ENCODE results near the gene GID8.

Gene GID8

DNA sequence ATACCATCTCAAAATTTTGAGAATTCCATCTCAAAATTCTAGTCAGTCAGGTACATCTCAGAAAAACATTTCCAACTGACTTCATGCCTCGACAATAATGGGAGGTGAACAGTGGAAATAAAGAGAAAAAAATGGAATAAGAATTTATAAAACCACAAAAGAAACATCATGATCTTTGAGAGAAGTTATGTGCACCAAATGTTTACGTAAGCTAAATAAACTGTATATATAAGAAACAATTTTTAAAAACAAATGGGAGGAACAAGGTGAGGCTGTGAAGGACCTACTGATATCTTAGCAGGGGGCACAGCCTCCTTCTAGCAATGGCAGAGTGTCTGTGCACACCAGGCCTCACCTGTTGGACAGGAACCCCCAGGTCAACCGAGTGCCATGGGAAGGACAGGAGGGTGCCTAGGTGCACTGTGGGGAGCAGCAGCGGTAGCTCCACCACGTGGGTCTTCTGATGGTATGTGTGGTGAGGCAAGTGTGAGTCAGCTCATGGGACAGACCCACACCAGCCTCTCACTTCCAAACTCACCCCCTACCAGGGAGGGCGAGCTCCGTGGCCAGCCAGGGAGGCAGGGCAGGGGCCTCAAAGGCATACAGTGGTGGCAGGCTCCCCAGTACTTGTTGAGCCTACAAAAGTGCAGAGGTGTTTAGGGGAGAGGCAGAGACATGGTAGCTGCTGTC lies 34.9 kb upstream of the GID8 start:
- DNase-seq (ENCODE audit: low read depth in 2 of 2), result no peak

DNA sequence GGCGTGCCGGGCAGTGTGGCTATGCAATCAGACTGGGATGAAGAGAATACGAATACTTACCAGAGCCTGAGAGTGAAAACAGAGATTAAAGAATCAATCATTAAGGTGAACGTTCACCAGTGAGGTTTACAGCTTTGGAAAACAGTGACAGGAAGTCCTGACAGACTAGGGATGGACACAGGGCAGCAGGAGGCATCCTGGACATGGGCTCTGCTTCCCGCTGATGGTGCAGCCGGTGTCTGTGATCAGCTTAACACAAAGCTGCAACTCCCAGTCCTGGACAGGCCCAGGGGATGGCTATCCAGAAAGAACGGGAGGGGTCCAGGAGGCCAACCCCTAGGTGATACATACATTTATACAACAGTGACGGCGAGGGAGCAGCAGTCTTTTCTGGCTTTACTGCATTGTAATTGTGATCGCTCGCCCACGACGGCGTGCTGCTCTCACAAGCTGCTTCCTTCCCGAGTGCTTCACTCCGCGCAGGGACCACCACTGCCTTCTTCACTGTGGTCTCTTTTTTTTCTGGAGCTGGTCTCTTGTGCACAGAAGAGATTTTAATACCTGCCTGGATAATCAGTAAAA lies 32.3 kb upstream of the GID8 start:
- DNase-seq (ENCODE audit: low read depth in 2 of 2), result no peak

- no peak for DNase-seq (ENCODE audit: low read depth in 2 of 2)
Measured at GRCh38 chr20:62906209-62906608, 31.7 kb upstream of the GID8 start.

GRCh38 chr20:62906647-62907375 lies 31.1 kb upstream of the GID8 start:
- DNase-seq (ENCODE audit: low read depth in 2 of 2), result no peak

DNA sequence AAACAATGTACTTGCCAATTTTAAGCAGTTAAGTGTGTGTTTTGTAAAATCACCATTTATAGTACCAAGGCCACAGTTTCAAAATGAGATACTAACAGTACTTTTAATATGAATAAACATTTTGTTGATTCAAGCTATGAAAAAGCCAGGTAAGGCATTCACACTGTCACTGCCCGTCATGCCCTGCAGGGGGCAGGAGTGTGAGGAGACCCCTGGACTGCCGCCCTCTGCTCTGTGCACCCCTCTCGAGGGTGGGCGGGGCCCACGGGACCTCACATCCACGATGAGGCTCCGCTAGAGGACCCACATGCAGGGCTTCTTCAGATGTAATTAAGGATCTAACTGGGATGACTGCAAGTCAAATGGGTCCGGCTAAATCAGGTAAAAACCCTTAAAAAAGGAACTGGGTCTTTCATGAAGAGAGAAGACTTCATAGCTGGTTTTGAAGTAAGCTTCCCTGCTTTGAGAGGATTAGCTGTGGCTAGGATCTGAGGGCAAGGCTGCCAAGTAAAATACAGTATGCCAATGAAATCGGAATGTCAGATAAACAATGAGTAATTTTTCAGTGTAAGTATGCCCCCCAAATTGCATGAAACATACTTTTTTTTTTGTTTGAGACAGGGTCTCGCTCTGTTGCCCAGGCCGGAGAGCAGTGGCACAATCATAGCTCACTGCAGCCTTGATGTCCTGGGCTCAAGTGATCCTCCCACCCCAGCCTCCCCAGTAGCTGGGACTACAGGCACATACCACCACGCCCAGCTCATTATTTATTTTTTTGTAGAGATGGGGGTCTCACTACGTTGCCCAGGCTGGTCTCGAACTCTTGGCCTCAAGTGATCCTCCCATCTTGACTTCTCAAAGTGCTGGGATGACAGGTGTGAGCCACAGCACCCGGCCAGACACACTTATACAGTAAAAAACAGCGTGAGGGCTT lies 30.3 kb upstream of the GID8 start:
- no peak for DNase-seq (ENCODE audit: low read depth in 2 of 2)

- no peak for DNase-seq (ENCODE audit: low read depth in 2 of 2)
Measured at GRCh38 chr20:62908971-62909791, 28.8 kb upstream of the GID8 start.

- no peak for DNase-seq (ENCODE audit: low read depth in 2 of 2)
Measured at GRCh38 chr20:62910217-62910766, 27.7 kb upstream of the GID8 start.

DNA sequence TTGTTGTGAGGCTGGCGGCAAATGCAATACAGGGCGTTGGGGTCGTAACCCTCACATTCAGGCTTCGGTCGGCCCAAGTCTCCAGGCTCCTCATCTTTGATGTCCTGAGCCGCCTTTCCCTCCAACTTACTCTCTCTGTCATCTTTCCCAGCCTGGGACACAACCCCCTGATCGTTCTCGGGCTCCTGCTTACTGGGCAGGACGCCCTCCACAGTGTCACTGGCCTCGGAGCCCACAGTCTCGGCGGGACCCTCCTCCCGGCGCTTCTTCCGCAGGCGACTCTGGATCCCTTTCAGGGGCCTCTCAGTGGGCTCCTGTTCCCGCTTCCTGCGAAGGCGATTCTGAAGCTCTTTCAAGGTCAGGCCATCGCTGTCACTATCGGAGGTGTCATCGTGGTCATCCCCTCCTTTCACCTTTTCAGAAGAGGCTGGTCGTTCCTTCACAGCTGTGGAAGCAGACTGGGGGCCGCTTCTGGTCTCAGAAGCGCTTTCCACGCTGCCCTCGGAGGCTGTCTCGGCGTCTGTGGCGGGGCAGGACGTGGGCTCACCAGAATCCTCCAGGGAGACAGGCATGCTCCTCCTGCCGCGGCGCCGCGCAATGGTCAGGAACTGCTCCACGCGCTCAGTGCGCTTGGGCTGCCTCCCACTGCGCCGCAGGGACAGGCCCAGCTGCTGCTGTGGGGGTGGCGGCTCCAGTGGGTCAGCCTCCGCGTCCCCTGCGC lies 27.0 kb upstream of the GID8 start:
- no peak for DNase-seq (ENCODE audit: low read depth in 2 of 2)

DNA sequence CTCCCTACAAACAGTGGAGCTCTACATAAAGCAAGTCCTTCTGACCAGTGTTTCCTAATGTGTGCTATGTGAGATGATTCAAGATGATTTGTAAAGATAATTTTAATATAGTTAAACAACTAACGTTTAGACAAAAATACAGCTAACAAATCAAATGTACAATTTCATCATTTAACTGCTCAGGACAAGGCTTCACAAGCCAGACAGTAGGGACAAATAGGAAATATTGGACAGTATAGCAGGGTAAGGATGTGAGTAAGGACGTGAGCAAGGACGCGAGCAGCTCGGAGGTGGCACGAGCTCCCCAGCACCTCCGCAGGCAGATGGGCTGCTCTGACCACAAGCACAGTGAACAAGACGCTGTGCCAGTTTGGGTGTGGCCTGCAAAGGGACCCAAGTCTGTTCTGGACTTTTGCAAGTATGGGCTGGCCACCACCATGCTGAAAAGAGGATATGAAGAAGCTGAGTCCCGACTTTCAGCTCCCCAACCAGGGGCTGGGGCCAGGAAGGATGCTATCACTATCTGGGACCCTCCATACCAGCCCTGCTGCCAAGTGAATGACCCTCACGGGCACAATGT lies 26.2 kb upstream of the GID8 start:
- no peak for DNase-seq (ENCODE audit: low read depth in 2 of 2)

DNA sequence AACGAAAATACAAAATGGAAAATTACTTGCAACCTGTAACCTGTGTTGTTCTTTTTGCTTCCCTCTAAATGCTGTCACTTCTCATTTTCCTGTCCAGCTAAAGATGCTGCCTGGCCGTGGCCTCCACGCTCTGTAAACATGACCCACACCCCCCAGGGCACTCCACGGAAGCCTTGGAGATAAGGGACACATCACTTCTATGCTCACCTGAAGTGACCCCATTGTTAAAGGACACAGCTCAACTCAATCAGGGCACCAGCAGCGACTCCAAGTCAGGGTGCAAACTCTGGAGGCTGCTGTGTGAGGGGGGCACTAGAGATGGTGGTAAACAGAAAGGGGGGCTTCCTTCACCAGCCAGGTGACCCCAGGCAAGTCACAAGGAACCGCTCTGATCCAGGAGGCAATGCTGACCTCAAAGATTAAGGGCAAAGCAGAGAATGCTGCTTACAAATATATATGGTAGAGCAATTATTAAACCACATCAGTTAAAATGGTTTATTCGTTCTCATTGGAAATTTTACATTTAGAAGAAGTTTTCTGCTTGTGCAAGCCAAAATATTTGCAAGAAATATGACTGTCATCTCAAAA lies 24.8 kb upstream of the GID8 start:
- DNase-seq (ENCODE audit: low read depth in 2 of 2), result no peak

- DNase-seq (ENCODE audit: low read depth in 2 of 2), result no peak
Measured at GRCh38 chr20:62914436-62914835, 23.5 kb upstream of the GID8 start.

- no peak for DNase-seq (ENCODE audit: low read depth in 2 of 2)
Measured at GRCh38 chr20:62914970-62915457, 22.9 kb upstream of the GID8 start.

- DNase-seq (ENCODE audit: low read depth in 2 of 2), result no peak
Measured at GRCh38 chr20:62916703-62917476, 21.1 kb upstream of the GID8 start.

DNA sequence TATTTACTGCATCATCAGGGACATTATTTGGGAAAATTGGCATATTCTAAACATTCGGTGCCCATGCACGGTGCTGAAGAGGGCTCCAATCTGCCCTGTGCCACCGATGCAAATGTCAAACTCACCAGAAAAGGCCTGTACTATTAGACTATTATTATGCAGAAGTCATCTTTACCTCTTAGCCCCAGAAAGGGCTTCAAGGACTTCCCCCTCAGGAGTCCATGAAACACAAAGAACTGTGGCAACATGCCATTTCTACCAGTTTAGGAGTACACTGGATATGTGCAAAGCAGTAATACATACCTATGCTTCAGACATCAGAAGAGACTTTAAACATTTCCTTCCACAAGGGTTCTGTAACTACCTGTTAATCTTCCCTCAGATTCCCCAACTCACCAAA lies 20.2 kb upstream of the GID8 start:
- no peak for DNase-seq (ENCODE audit: low read depth in 2 of 2)

DNA sequence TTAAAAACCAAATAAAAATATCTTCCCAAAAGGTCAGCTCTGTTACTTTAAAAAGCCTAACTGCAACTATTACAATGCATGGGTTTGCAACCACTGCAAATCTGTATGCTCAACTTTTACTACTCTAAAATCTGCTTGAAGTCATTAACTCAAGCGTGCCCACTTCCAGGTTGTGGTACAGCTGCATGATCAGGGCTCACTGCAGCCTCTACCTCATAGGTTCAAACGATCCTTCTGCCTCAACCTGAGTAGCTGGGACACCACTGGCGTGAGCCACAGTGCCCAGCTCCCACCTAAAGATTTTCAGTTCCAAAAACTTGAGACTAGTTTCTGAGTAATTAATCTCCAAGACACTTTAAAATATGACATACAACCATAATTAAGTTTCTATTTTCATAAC lies 19.8 kb upstream of the GID8 start:
- no peak for DNase-seq (ENCODE audit: low read depth in 2 of 2)

- no peak for DNase-seq (ENCODE audit: low read depth in 2 of 2)
Measured at GRCh38 chr20:62918831-62919230, 19.1 kb upstream of the GID8 start.

- DNase-seq (ENCODE audit: low read depth in 2 of 2), result no peak
Measured at GRCh38 chr20:62920039-62920645, 17.8 kb upstream of the GID8 start.

- DNase-seq (ENCODE audit: low read depth in 2 of 2), result peak in 1 of 2 donors; percentile 56
Measured at GRCh38 chr20:62921119-62921687, 16.7 kb upstream of the GID8 start.

Measured in stimulated activated CD4-positive, alpha-beta T cell treated with anti-CD3 and anti-CD28 coated beads, Interleukin-15, amount 100 ng/mL, for 48 hours (primary cell).